Adrenal gland (tissue), 12 donors: Measurements from ENCODE around the gene PTDSS2. TPM values are rescaled to one million over a fixed set of nuclear protein-coding genes. Genes with fewer than 3 reads are reported as not detected.

Experiments used
- DNase-seq, 7 donors: peaks; one replicate each; pipeline ENCODE4 v3.0.0-alpha.2; 2019 to 2020
- H3K27ac ChIP-seq, 5 donors: fragments of 200-600 bp; sonication (generic) in 4 of 5; 1 replicate in 3 of 5; 2 replicates in 2 of 5; pipeline versions ENCODE4 v1.5.1 to v1.8.0; 2016 to 2020; ENCODE audit warnings: mild to moderate bottlenecking in 1 of 5
- H3K27me3 ChIP-seq: fragments of 200-600 bp; 2 replicates; pipeline ENCODE4 v1.8.0; 2021
- H3K36me3 ChIP-seq, 2 donors: fragments of 200-600 bp; replicated peaks in 1 of 2; 1 replicate in 1 of 2; 2 replicates in 1 of 2; pipeline versions ENCODE4 v1.5.1 to v1.8.0; 2018 to 2022
- H3K4me1 ChIP-seq, 2 donors: fragments of 200-600 bp; replicated peaks in 1 of 2; 1 replicate in 1 of 2; 2 replicates in 1 of 2; pipeline versions ENCODE4 v1.5.1 to v1.8.0; 2018 to 2021
- H3K4me3 ChIP-seq, 4 donors: fragments of 200-600 bp; sonication (generic) in 3 of 4; one replicate each; pipeline ENCODE4 v1.5.1; 2016 to 2018
- H3K9me3 ChIP-seq, 3 donors: fragments of 200-600 bp; sonication (generic) in 1 of 3; replicated peaks in 1 of 3; 1 replicate in 2 of 3; 2 replicates in 1 of 3; pipeline versions ENCODE4 v1.5.1 to v1.8.0; 2016 to 2021
- POLR2A ChIP-seq, 2 donors: fragments of 450-650 bp; IDR thresholded peaks; one replicate each; pipeline ENCODE4 v1.6.1; 2017; ENCODE audit warnings: antibody characterized with exemption in 2 of 2, mild to moderate bottlenecking in 2 of 2, moderate library complexity in 1 of 2
- WGBS, 4 donors: extraction: QIAGEN DNeasy Blood & Tissue Kit in 2 of 4; methylation state at CpG; one replicate each; pipeline versions ENCODE4 v1.1.5 to v1.1.7; 2013 to 2017; 5-methylcytosine and 5-hydroxymethylcytosine counted together
- intact Hi-C, 2 donors: fragments of 100-400 bp; cut with DNase I; formaldehyde crosslinking; loops; one replicate each; pipeline versions ENCODE4 v1.14.1 to v1.15.0; 2022 to 2023
- polyA plus RNA-seq, 3 donors: library from polyadenylated mRNA; stranded (reverse); fragments of 200-250 nt in 2 of 3; fragments of 350-450 nt in 1 of 3; fragmentation: Illumina TruSeq in 1 of 3; extraction: RNeasy Lipid Tissue Mini Kit (QIAGEN cat#74804) in 1 of 3; gene quantifications; one replicate each; pipeline ENCODE4 v1.2.3, GENCODE V29; 2013 to 2014
- total RNA-seq, 9 donors: library from RNA; depleted of rRNA in 4 of 9; stranded (reverse); fragments of >200 nt in 4 of 9; fragments of 120-200 nt in 1 of 9; fragmentation: NEBNext Ultra II Directional in 1 of 9; extraction: Animal tissue kit (Norgen Biotek cat#: 25700) in 1 of 9; gene quantifications; one replicate each; pipeline versions ENCODE4 v1.1.0 to v1.2.4, GENCODE V29; 2013 to 2023
- TF ChIP-seq, protein P1 (sequence below), 6 experiments: fragments of 450-650 bp in 4 of 6; fragments of 200-600 bp in 2 of 6; sonication (generic) in 1 of 6; IDR thresholded peaks; 1 replicate in 5 of 6; 2 replicates in 1 of 6; pipeline versions ENCODE4 v1.5.1 to v1.8.0; 2016 to 2021; ENCODE audit warnings: antibody characterized with exemption in 6 of 6, mild to moderate bottlenecking in 2 of 6, moderate library complexity in 1 of 6
- donor health status: healthy with polysubstance abuse.
- donor health status: Bipolar disorder and iron deficiency.
- donor health status: DM: yes; HTN: yes; CAD: no.
- donor health status: DM: no; HTN: no; CAD: no.
- donor health status: DM: no; HTN: no; CAD: no.
- donor health status: DM: yes; HTN: yes; CAD: no.

PTDSS2 gene
- total and polyA plus RNA-seq, 12 donors, result 11.0 to 109 (median 44.7) TPM

DNA sequence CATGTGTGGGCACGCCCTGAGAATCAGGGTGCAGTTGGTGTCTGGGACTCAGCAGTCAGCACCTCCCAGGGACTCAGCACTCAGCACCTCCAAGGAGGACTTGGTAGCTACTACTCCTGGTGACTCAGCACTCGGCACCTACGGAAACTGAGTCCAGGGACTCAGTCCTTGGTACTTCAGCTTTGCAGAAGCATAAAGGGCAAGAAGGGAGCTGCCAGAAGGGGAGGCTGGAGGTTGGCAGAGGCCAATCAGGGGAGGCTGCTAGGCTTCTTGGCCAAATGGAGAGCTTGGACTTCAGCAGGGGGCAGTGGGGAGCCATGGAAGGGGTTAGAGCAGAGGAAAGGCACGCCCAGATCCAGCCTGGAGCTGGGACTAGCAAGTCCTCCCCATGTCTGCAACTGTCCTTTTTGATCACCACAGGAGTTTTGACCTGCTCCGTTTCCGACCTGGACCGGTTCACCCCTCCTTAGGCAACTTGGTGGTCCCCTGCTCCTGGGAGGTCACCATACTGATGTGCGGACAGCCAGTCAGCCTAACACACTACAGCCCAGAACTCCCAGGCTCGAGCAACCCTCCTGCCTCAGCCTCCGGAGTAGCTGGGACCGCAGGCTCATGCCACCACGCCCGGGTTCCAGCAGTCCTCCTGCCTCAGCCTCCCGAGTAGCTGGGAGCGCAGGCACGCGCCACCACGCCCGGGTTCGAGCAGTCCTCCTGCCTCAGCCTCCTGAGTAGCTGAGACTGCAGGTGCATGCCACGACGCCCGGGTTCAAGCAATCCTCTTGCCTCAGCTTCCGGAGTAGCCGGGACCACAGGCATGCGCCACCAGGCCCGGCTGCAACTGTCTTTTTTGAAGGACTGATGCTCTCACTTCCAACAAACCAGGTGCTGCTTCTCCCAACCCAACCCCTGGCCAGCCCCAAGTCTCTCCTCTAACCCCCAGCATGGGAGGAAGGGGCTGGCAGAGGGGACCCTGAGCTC lies 9.7 kb upstream of the PTDSS2 start:
- Histone ChIP-seq H3K9me3 (no peaks in the 10 kb centered on the region), H3K27me3 (peaks cover 9% of the 10 kb centered on the region), H3K27ac (no peak overlapping the region), H3K4me3 (no peak overlapping the region), H3K36me3 (no peaks in the 10 kb centered on the region), H3K4me1 (no peaks in the 10 kb centered on the region)
- 79 to 88% (median 82%) methylated on average over 12 to 27 of the region's 27 CpGs for WGBS, 4 donors
- TF ChIP-seq POLR2A (IDR thresholded peaks at IDR 0.05), result no peak
- TF ChIP-seq, protein P1, sequence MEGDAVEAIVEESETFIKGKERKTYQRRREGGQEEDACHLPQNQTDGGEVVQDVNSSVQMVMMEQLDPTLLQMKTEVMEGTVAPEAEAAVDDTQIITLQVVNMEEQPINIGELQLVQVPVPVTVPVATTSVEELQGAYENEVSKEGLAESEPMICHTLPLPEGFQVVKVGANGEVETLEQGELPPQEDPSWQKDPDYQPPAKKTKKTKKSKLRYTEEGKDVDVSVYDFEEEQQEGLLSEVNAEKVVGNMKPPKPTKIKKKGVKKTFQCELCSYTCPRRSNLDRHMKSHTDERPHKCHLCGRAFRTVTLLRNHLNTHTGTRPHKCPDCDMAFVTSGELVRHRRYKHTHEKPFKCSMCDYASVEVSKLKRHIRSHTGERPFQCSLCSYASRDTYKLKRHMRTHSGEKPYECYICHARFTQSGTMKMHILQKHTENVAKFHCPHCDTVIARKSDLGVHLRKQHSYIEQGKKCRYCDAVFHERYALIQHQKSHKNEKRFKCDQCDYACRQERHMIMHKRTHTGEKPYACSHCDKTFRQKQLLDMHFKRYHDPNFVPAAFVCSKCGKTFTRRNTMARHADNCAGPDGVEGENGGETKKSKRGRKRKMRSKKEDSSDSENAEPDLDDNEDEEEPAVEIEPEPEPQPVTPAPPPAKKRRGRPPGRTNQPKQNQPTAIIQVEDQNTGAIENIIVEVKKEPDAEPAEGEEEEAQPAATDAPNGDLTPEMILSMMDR (IDR thresholded peaks at IDR 0.05), result peak in 4 of 6 experiments; percentile 17 to 45 (median 20)
- peak in 2 of 7 donors; percentile 42 to 47 for DNase-seq
- intact Hi-C loops, result loop anchor here in 1 of 2 donors (10.0 kb wide), 1 partner anchor 146 kb away; the partner anchor contains the start of gene IFITM5

DNA sequence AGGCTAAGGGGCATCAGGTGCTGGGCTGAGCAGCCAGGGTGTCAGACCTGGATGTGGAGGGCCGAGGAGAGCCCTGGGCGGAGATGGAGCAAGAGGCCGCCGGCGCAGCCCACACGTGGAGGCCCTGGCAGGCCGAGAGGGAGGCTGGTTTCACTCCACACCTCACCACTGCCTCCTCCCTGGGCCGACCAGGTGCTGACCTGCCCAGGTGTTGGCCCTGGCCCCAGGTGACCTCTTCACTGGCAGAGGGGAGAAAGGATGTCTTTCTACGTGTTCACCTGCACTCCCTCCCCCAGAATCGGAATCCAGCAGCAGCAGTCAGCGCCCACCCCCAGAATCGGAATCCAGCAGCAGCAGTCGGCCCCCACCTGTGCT lies 9.0 kb upstream of the PTDSS2 start:
- Histone ChIP-seq H3K4me1 (no peaks in the 10 kb centered on the region), H3K9me3 (no peaks in the 10 kb centered on the region), H3K36me3 (no peaks in the 10 kb centered on the region), H3K4me3 (no peak overlapping the region), H3K27ac (no peak overlapping the region), H3K27me3 (peaks cover 9% of the 10 kb centered on the region)
- DNase-seq, result peak in 1 of 7 donors; percentile 3
- TF ChIP-seq, protein P1 (IDR thresholded peaks at IDR 0.05), result no peak
- TF ChIP-seq POLR2A (IDR thresholded peaks at IDR 0.05), result no peak
- 0 to 61% (median 51%) methylated on average over 1 to 13 of the region's 13 CpGs for WGBS, 4 donors
- intact Hi-C loops, result loop anchor here in 1 of 2 donors (10.0 kb wide), 1 partner anchor 146 kb away; the partner anchor contains the start of gene IFITM5

GRCh38 chr11:441418-442274 lies 8.4 kb upstream of the PTDSS2 start, which contains the start of gene ANO9:
ANO9 (minus strand) TSS chr11:442011; CDS start chr11:441926, 85 bp downstream.
- TF ChIP-seq POLR2A (IDR thresholded peaks at IDR 0.05), result no peak
- TF ChIP-seq, protein P1 (IDR thresholded peaks at IDR 0.05), result no peak
- peak in 1 of 7 donors; percentile 9 for DNase-seq
- Histone ChIP-seq H3K36me3 (no peaks in the 10 kb centered on the region), H3K27ac (no peak within 1 kb of the TSS), H3K9me3 (no peaks in the 10 kb centered on the region), H3K4me1 (no peaks in the 10 kb centered on the region), H3K4me3 (no peak within 1 kb of the TSS), H3K27me3 (peaks cover 9% of the 10 kb centered on the region)
- intact Hi-C loops, result loop anchor here in 1 of 2 donors (10.0 kb wide), 1 partner anchor 147 kb away; the partner anchor contains the start of gene IFITM5
- WGBS, 4 donors, result 14 to 31% (median 15%) methylated on average over 11 to 35 of the region's 35 CpGs; no CpG with 5 or more reads in 1 of the 4 donors
